Psoas muscle (tissue), 8 donors: Measurements from ENCODE around the gene FAF1. TPM values are rescaled to one million over a fixed set of nuclear protein-coding genes. Genes with fewer than 3 reads are reported as not detected.

Experiments
- ATAC-seq, 4 donors: fragments of 200-7000 bp; cut with Tn5 transposase; one replicate each; pipeline ENCODE4 v1.9.1; 2020; ENCODE audit warnings: moderate library complexity in 3 of 4, mild to moderate bottlenecking in 2 of 4
- DNase-seq, 2 donors: peaks; one replicate each; pipeline ENCODE4 v3.0.0-alpha.2; 2020
- H3K27ac ChIP-seq: fragments of 200-600 bp; one replicate; pipeline ENCODE4 v1.8.0; 2022
- H3K27me3 ChIP-seq, 3 donors: fragments of 200-600 bp in 1 of 3; one replicate each; pipeline versions ENCODE4 v1.6.1 to v1.8.0; 2013 to 2022; ENCODE audit warnings: low read length in 2 of 3, mild to moderate bottlenecking in 2 of 3, moderate library complexity in 1 of 3; ENCODE audit not compliant: insufficient read depth in 3 of 3
- H3K36me3 ChIP-seq, 2 donors: fragments of 200-600 bp in 1 of 2; one replicate each; pipeline versions ENCODE4 v1.6.1 to v1.8.0; 2013 to 2022; ENCODE audit warnings: low read depth in 1 of 2, mild to moderate bottlenecking in 1 of 2, moderate library complexity in 1 of 2; ENCODE audit not compliant: insufficient read depth in 1 of 2
- H3K4me1 ChIP-seq: fragments of 200-600 bp; one replicate; pipeline ENCODE4 v1.8.0; 2022
- H3K4me3 ChIP-seq: fragments of 200-600 bp; one replicate; pipeline ENCODE4 v1.8.0; 2022; ENCODE audit warnings: mild to moderate bottlenecking
- H3K9me3 ChIP-seq: fragments of 200-600 bp; one replicate; pipeline ENCODE4 v1.8.0; 2022
- CTCF ChIP-seq: fragments of 200-600 bp; IDR thresholded peaks from one replicate; pipeline ENCODE4 v1.8.0; 2022; ENCODE audit warnings: antibody characterized with exemption
- WGBS, 3 donors: extraction: QIAGEN DNeasy Blood & Tissue Kit; methylation state at CpG; one replicate each; pipeline versions ENCODE4 v1.1.6 to v1.1.7; 2013; 5-methylcytosine and 5-hydroxymethylcytosine counted together
- intact Hi-C, 2 donors: fragments of 100-400 bp; cut with DNase I; formaldehyde crosslinking; loops; one replicate each; pipeline versions ENCODE4 v1.11.0 to v1.14.2; 2022
- polyA plus RNA-seq, 3 donors: library from polyadenylated mRNA; stranded (reverse); fragments of 200-250 nt; gene quantifications; one replicate each; pipeline ENCODE4 v1.2.3, GENCODE V29; 2013
- total RNA-seq, 4 donors: library from RNA; stranded (reverse); fragmentation: NEBNext Ultra II Directional in 2 of 4; extraction: Animal tissue kit (Norgen Biotek cat#: 25700) in 2 of 4; gene quantifications; one replicate each; pipeline versions ENCODE4 v1.2.1 to v1.2.4, GENCODE V29; 2021 to 2023
- donor health status: healthy with polysubstance abuse.
- donor health status: DM: no; HTN: no; CAD: no; lungs with moderate emphysema.
- donor health status: Bipolar disorder and iron deficiency.
- donor health status: healthy.
- donor health status: DM: yes; HTN: yes; CAD: no.
- donor health status: DM: no; HTN: no; CAD: no.
- donor health status: DM: no; HTN: no; CAD: no.
- donor health status: DM: yes; HTN: yes; CAD: no.

The FAF1 gene
- total and polyA plus RNA-seq, 7 donors: 67.8 to 128 (median 108) TPM

GRCh38 chr1:50970931-50971582 lies 11.0 kb upstream of the FAF1 start:
- WGBS, 3 donors: 10 to 31% (median 15%) methylated on average over 7 of the region's 7 CpGs
- Histone ChIP-seq H3K4me1 (peaks cover 22% of the 10 kb centered on the region), H3K9me3 (no peaks in the 10 kb centered on the region), H3K4me3 (peak overlapping the region; percentile 89), H3K27me3 (no peaks in the 10 kb centered on the region), H3K36me3 (no peaks in the 10 kb centered on the region), H3K27ac (peak overlapping the region; percentile 99)
- intact Hi-C loops: no loop called here
- DNase-seq (no peak), ATAC-seq (no peak)
- no peak for TF ChIP-seq CTCF

- peak overlapping the region; percentile 89 for H3K4me3 ChIP-seq
- H3K9me3 ChIP-seq: no peaks in the 10 kb centered on the region
- H3K36me3 ChIP-seq: no peaks in the 10 kb centered on the region
- TF ChIP-seq CTCF: no peak
- H3K27ac ChIP-seq: peak overlapping the region; percentile 99
- 6 to 22% (median 13%) methylated on average over 6 of the region's 6 CpGs for WGBS, 3 donors
- DNase-seq: no peak
- H3K27me3 ChIP-seq: no peaks in the 10 kb centered on the region
- intact Hi-C loops: no loop called here
- ATAC-seq: no peak
- peaks cover 22% of the 10 kb centered on the region for H3K4me1 ChIP-seq
Observed at GRCh38 chr1:50970509-50970887, 10.4 kb upstream of the FAF1 start.

DNA sequence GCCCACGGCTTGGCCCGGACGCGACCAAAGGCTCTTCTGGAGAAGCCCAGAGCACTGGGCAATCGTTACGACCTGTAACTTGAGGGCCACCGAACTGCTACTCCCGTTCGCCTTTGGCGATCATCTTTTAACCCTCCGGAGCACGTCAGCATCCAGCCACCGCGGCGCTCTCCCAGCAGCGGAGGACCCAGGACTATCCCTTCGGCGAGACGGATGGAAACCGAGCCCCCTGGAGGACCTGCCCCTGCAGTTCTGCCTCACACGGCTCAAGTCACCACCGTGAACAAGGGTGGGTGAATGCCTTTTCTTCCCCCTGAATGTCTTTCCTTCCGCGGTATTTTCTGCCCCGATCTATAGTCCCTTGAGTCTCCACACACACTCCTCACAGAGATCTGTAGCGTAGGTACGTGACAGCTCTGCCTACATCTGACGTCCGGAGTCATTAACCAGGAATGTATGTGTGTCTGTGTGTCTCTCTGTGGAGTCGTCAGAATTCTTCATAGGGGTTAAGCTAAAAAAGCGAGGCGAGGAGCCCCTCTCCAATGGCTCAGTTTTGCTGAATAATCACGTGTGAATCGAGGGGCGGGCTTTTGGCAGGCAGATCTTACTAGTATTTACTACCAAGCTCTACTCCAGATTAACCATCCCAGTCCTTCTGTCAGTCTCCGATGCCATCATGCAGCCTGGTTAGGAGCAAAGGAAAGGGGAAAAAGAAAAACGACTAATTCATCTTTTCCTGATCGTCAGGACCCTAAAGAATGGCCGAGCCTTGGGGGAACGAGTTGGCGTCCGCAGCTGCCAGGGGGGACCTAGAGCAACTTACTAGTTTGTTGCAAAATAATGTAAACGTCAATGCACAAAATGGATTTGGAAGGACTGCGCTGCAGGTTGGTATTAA lies 9.8 kb upstream of the FAF1 start, which contains the start of gene CDKN2C:
Gene CDKN2C (plus strand): TSS at position 635 of the 898 bp plus-strand sequence. CDS start 124 bp downstream, at position 759.
- WGBS, 3 donors: 0 to 1% (median 0%) methylated on average over 44 of the region's 44 CpGs
- no peaks in the 10 kb centered on the region for H3K27me3 ChIP-seq
- intact Hi-C loops: loop anchor here in 1 of 2 donors (10.0 kb wide), 1 partner anchor 195 kb away; no protein-coding TSS in a partner anchor
- ATAC-seq (peak; percentile 34 to 54 (median 49)), DNase-seq (peak; percentile 74 to 78)
- H3K9me3 ChIP-seq: no peaks in the 10 kb centered on the region
- TF ChIP-seq CTCF: no peak
- H3K4me1 ChIP-seq: peaks cover 22% of the 10 kb centered on the region
- H3K36me3 ChIP-seq: no peaks in the 10 kb centered on the region
- peak within 1 kb of the TSS; percentile 89 for H3K4me3 ChIP-seq
- peak within 1 kb of the TSS; percentile 99 for H3K27ac ChIP-seq

DNA sequence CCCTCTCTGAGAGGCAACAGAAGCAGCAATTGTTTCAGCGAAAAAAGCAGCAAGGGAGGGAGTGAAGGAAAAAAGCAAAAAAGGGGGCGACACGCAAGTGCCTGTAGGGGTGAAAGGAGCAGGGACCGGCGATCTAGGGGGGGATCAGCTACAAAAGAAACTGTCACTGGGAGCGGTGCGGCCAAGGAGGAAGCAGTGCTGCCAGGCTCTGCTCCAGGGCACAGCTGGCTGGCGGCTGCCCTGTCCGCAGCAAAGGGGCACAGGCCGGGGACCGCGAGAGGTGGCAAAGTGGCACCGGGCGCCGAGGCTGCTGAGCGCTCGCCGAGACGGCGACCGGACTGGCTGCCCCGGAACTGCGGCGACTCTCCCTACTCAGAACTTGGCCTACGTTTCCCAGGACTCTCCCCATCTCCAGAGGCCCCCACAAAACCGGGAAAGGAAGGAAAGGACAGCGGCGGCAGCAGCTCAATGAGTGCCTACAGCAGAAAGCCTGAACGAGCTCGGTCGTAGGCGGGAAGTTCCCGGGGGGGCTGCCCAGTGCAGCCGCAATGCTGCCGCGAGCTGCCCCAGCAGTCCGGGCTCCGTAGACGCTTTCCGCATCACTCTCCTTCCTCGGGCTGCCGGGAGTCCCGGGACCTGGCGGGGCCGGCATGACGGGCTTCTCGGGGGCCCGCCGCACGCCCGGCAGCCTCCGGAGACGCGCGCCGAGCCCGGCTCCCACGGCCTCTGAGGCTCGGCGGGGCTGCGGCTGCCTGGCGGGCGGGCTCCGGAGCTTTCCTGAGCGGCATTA lies 8.9 kb upstream of the FAF1 start:
- Histone ChIP-seq H3K4me1 (peaks cover 21% of the 10 kb centered on the region), H3K27me3 (no peaks in the 10 kb centered on the region), H3K4me3 (peak overlapping the region; percentile 89), H3K36me3 (no peaks in the 10 kb centered on the region), H3K27ac (peak overlapping the region; percentile 99), H3K9me3 (no peaks in the 10 kb centered on the region)
- no peak for TF ChIP-seq CTCF
- WGBS, 3 donors: 0 to 1% (median 0%) methylated on average over 50 to 65 of the region's 65 CpGs
- DNase-seq: peak; percentile 50 to 74
- ATAC-seq: peak; percentile 33 to 61 (median 54)
- intact Hi-C loops: loop anchor here in 1 of 2 donors (10.0 kb wide), 1 partner anchor 194 kb away; no protein-coding TSS in a partner anchor
